ENCODE measurements around the gene PHF10. TPM values are rescaled to one million over a fixed set of nuclear protein-coding genes. Genes with fewer than 3 reads are reported as not detected.

PHF10 gene
- total RNA-seq, 1 experiment from 2014 or later = 6.3 TPM

DNA sequence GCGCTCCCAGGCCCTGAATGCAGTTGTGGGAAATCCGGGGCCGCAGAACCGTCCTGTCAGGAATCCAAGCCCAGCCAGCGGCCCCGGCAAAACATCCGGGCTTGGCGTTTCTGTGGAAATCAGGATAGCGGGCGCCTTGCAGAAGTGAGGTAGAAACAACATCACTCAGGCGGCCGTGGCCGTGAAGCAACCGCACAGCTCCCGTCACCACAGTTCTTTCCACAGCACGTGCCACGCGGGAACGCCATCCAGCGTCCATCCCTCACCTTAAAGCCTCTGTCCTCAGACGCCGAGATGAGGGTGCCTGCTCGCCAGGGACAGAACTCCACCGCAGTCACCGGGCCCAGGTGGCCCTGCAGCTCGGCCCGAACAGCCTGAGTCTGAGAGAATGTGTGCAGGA, 56.6 kb downstream of the PHF10 start:
- Histone ChIP-seq H3K27ac (ENCODE audit: low read length) (no peak overlapping the region), H3K4me1 (ENCODE audit: insufficient read depth, low read length) (no peaks in the 10 kb centered on the region)
- no TSS peak for BruUV-seq (replicated peaks)

DNA sequence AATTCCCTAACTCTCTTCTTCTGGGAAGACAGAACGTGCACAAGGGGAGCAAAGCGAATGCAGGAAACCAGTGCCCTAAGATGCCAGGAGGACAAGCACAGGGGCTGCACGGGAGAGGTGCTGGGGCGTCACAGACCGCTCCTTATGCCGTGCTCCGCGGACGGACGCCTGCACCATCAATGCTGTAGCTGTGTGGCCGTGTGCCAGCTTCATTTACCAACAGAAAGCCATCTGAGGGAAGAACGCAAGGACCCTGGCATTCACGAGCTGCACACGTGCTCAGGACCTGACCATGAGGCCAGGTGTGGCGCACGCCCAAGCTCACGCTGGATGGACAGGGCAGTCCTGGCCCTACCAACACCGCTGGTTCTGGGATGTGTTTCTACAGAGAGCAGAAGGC, 57.9 kb downstream of the PHF10 start:
- no peaks in the 10 kb centered on the region for H3K79me2 ChIP-seq (ENCODE audit: low read length)
- H3K27me3 ChIP-seq (ENCODE audit: low read length) = no peaks in the 10 kb centered on the region
- no peak for TF ChIP-seq EZH2 (IDR thresholded peaks at IDR 0.05; ENCODE audit: low read length, unreplicated experiment)
- TF ChIP-seq EZH2phosphoT487 (IDR thresholded peaks at IDR 0.05; ENCODE audit: borderline replicate concordance, low read length) = no peak
- TF ChIP-seq, protein P1, sequence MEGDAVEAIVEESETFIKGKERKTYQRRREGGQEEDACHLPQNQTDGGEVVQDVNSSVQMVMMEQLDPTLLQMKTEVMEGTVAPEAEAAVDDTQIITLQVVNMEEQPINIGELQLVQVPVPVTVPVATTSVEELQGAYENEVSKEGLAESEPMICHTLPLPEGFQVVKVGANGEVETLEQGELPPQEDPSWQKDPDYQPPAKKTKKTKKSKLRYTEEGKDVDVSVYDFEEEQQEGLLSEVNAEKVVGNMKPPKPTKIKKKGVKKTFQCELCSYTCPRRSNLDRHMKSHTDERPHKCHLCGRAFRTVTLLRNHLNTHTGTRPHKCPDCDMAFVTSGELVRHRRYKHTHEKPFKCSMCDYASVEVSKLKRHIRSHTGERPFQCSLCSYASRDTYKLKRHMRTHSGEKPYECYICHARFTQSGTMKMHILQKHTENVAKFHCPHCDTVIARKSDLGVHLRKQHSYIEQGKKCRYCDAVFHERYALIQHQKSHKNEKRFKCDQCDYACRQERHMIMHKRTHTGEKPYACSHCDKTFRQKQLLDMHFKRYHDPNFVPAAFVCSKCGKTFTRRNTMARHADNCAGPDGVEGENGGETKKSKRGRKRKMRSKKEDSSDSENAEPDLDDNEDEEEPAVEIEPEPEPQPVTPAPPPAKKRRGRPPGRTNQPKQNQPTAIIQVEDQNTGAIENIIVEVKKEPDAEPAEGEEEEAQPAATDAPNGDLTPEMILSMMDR (conservative IDR thresholded peaks at IDR 0.05; ENCODE audit: low read depth, low read length) = no peak
- H3K4me2 ChIP-seq (ENCODE audit: low read length) = no peak overlapping the region
- H3K27ac ChIP-seq (ENCODE audit: low read length) = no peak overlapping the region
- DNase-seq = no peak
- no peak overlapping the region for H3K9ac ChIP-seq (ENCODE audit: low read length)
- no peak overlapping the region for H3K4me3 ChIP-seq (ENCODE audit: low read length)
- H3K9me2 ChIP-seq (replicated peaks; ENCODE audit: low read length) = no peaks in the 10 kb centered on the region
- H2AFZ ChIP-seq (ENCODE audit: low read length) = no peak overlapping the region
- no TSS peak for BruUV-seq (replicated peaks)
- ChIA-PET POLR2A (ENCODE audit: unreplicated experiment) (no interaction called here), CTCF (no interaction called here)
- no peaks in the 10 kb centered on the region for H3K4me1 ChIP-seq (ENCODE audit: insufficient read depth, low read length)
- H3K9me3 ChIP-seq (ENCODE audit: low read length) = no peaks in the 10 kb centered on the region
- H4K20me1 ChIP-seq (ENCODE audit: low read length) = no peaks in the 10 kb centered on the region
- no peaks in the 10 kb centered on the region for H3K36me3 ChIP-seq (ENCODE audit: low read depth, low read length)
- H3F3A ChIP-seq (ENCODE audit: low read length, unreplicated experiment) = no peaks in the 10 kb centered on the region
- intact Hi-C loops (cut with micrococcal nuclease) = no loop called here
- ATAC-seq = no peak

More for the DNA sequence above, 56.6 kb downstream of the PHF10 start:
- ChIA-PET CTCF (no interaction called here), POLR2A (ENCODE audit: unreplicated experiment) (no interaction called here)
- Histone ChIP-seq H4K20me1 (ENCODE audit: low read length) (no peaks in the 10 kb centered on the region), H3K36me3 (ENCODE audit: low read depth, low read length) (no peaks in the 10 kb centered on the region), H3K79me2 (ENCODE audit: low read length) (no peaks in the 10 kb centered on the region), H3F3A (ENCODE audit: low read length, unreplicated experiment) (no peaks in the 10 kb centered on the region), H3K9me3 (ENCODE audit: low read length) (no peaks in the 10 kb centered on the region), H3K9ac (ENCODE audit: low read length) (no peak overlapping the region), H3K9me2 (replicated peaks; ENCODE audit: low read length) (no peaks in the 10 kb centered on the region), H3K4me2 (ENCODE audit: low read length) (no peak overlapping the region), H3K4me3 (ENCODE audit: low read length) (no peak overlapping the region), H2AFZ (ENCODE audit: low read length) (no peak overlapping the region), H3K27me3 (ENCODE audit: low read length) (no peaks in the 10 kb centered on the region)
- TF ChIP-seq, protein P1 (conservative IDR thresholded peaks at IDR 0.05; ENCODE audit: low read depth, low read length) = no peak
- no peak for TF ChIP-seq EZH2 (IDR thresholded peaks at IDR 0.05; ENCODE audit: low read length, unreplicated experiment)
- TF ChIP-seq EZH2phosphoT487 (IDR thresholded peaks at IDR 0.05; ENCODE audit: borderline replicate concordance, low read length) = no peak
- intact Hi-C loops (cut with micrococcal nuclease) = no loop called here
- ATAC-seq (no peak), DNase-seq (no peak)

DNA sequence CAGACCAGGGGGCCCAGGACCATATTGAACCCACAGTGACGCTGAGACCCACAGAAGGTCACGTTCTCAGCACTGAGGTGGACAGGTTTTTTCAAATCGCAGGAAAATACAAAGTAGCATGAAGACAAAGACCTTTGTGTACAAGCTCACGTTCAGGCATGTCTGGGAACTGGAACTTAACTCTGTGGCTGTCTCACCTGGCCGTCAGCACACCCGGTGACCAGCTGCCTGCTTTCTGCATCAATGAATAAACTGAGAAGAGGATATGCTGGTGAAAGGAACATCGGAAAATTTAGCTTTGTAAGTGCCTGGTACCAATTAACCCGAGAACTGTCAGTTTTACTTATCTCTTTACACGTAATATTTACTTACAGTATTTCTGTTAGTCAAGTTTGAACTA, 59.0 kb downstream of the PHF10 start:
- no peak for DNase-seq
- no peaks in the 10 kb centered on the region for H3K79me2 ChIP-seq (ENCODE audit: low read length)
- no peaks in the 10 kb centered on the region for H3K9me3 ChIP-seq (ENCODE audit: low read length)
- H4K20me1 ChIP-seq (ENCODE audit: low read length) = no peaks in the 10 kb centered on the region
- no peaks in the 10 kb centered on the region for H3K9me2 ChIP-seq (replicated peaks; ENCODE audit: low read length)
- no peak overlapping the region for H3K27ac ChIP-seq (ENCODE audit: low read length)
- ChIA-PET POLR2A (ENCODE audit: unreplicated experiment) (no interaction called here), CTCF (no interaction called here)
- H3K27me3 ChIP-seq (ENCODE audit: low read length) = no peaks in the 10 kb centered on the region
- TF ChIP-seq, protein P1 (conservative IDR thresholded peaks at IDR 0.05; ENCODE audit: low read depth, low read length) = no peak
- TF ChIP-seq EZH2phosphoT487 (IDR thresholded peaks at IDR 0.05; ENCODE audit: borderline replicate concordance, low read length) (no peak), EZH2 (IDR thresholded peaks at IDR 0.05; ENCODE audit: low read length, unreplicated experiment) (no peak)
- no peak overlapping the region for H3K4me3 ChIP-seq (ENCODE audit: low read length)
- H2AFZ ChIP-seq (ENCODE audit: low read length) = no peak overlapping the region
- no peak overlapping the region for H3K9ac ChIP-seq (ENCODE audit: low read length)
- no peak for ATAC-seq
- no peak overlapping the region for H3K4me2 ChIP-seq (ENCODE audit: low read length)
- no peaks in the 10 kb centered on the region for H3K36me3 ChIP-seq (ENCODE audit: low read depth, low read length)
- H3K4me1 ChIP-seq (ENCODE audit: insufficient read depth, low read length) = no peaks in the 10 kb centered on the region
- intact Hi-C loops (cut with micrococcal nuclease) = no loop called here
- H3F3A ChIP-seq (ENCODE audit: low read length, unreplicated experiment) = no peaks in the 10 kb centered on the region
- no TSS peak for BruUV-seq (replicated peaks)

Data from PC-3 (cell line).